GM19351 (cell line): Measurements from ENCODE around the gene MMEL1.
"Not testable (repeated sequence)": the region's sequence is repeated elsewhere in the genome, so short reads cannot be mapped to it uniquely, and the experiment has no call there.

Experiments used
- ATAC-seq: cut with Tn5 transposase; IDR thresholded peaks from one replicate; pipeline ENCODE4 v1.9.1; 2021; ENCODE audit warnings: mild to moderate bottlenecking, moderate library complexity; ENCODE audit not compliant: unreplicated experiment

Gene MMEL1

GRCh38 chr1:2559509-2560298 lies 73.1 kb downstream of the MMEL1 start:
- no peak for ATAC-seq

- no peak for ATAC-seq
These were observed 74.0 kb downstream of the MMEL1 start for GRCh38 chr1:2558861-2559260.

GRCh38 chr1:2558420-2558819 lies 74.4 kb downstream of the MMEL1 start:
- no peak for ATAC-seq

GRCh38 chr1:2557482-2558400 lies 75.1 kb downstream of the MMEL1 start:
- ATAC-seq = no peak

GRCh38 chr1:2556678-2557481 lies 75.9 kb downstream of the MMEL1 start:
- ATAC-seq = peak; percentile 36

- ATAC-seq = peak; percentile 50
These were observed 76.5 kb downstream of the MMEL1 start, which contains the start of gene TNFRSF14 for GRCh38 chr1:2556277-2556677. Gene TNFRSF14 (plus strand): TSS chr1:2556371. CDS start chr1:2556665, 294 bp downstream.

- ATAC-seq = peak; percentile 36
These were observed 77.1 kb downstream of the MMEL1 start for GRCh38 chr1:2555634-2556276.

GRCh38 chr1:2554621-2555387 lies 78.0 kb downstream of the MMEL1 start:
- ATAC-seq = no peak

- ATAC-seq = no peak
These were observed 78.8 kb downstream of the MMEL1 start for GRCh38 chr1:2553871-2554620.

GRCh38 chr1:2553076-2553475 lies 79.7 kb downstream of the MMEL1 start:
- ATAC-seq = not testable (repeated sequence)

- ATAC-seq = no peak
These were observed 80.6 kb downstream of the MMEL1 start for GRCh38 chr1:2552189-2552588.

GRCh38 chr1:2551544-2551943 lies 81.3 kb downstream of the MMEL1 start:
- not testable (repeated sequence) for ATAC-seq

GRCh38 chr1:2550309-2550861 lies 82.4 kb downstream of the MMEL1 start:
- not testable (repeated sequence) for ATAC-seq

- ATAC-seq = not testable (repeated sequence)
These were observed 83.3 kb downstream of the MMEL1 start for GRCh38 chr1:2549367-2550029.

GRCh38 chr1:2548068-2548589 lies 84.7 kb downstream of the MMEL1 start:
- ATAC-seq = peak; percentile 13

- no peak for ATAC-seq
These were observed 85.4 kb downstream of the MMEL1 start for GRCh38 chr1:2547210-2548067.
